ENCODE results near the gene MEGF11.

- TF ChIP-seq ZNF274 (IDR thresholded peaks at IDR 0.05; ENCODE audit: low read depth, low read length) (no peak), SUZ12 (IDR thresholded peaks at IDR 0.05; ENCODE audit: extremely low read depth, insufficient read depth, insufficient read length) (no peak), YY1 (IDR thresholded peaks at IDR 0.05; ENCODE audit: insufficient read depth, insufficient read length) (no peak)
These were observed 121.2 kb downstream of the MEGF11 start for GRCh38 chr15:66132251-66132816.
